Measurements from ENCODE around the gene HMGN4. TPM values are rescaled to one million over a fixed set of nuclear protein-coding genes. Genes with fewer than 3 reads are reported as not detected.

HMGN4 gene
- total RNA-seq, 1 experiment from 2014 or later = 54.8 TPM

DNA sequence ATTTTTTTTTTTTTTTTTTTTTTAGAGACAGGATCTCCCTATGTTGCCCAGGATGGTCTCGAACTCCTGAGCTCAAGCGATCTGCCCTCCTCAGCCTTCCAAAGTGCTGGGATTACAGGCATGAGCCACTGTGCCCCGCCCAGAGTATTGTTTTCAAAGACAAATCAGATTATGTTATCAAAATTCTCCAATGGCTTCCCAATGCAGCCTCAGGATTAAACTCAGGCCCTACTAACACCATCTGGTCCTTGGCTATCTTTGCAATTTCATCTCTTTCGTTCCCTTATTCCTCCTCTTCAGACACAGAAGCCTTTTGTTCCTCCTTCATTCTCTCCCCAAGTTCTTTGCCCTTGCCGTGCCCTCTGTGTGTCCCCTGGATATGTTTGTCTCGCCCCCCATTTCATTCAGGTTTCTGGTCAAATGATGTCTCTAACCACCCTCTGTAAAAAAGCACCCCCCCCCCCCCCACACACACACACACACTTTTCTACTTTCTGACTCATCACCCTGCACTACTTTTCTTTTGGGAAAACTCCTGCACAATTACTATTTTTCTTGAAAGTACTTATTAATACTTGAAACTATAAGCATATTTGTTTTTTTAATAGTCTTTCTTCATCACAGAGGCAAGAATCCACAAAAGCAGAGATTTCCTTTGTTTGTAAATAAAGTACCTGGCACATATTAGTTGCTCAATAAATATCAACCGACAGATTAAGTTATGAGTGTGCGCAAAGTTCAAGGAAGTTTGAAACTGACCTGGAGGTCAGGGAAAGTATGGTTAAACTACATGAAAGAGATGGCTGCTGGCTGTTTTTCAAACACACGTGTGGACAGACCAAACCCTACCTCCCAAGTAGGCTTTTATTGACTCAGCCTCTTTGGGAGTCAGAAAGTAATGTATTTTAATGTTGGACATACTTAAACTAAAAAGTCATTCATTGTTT is 21.4 kb upstream of the HMGN4 start:
- Histone ChIP-seq H3K4me1 (ENCODE audit: insufficient read depth, low read length) (peaks cover 6% of the 10 kb centered on the region), H3K9me2 (replicated peaks; ENCODE audit: low read length) (no peaks in the 10 kb centered on the region), H3K9ac (ENCODE audit: low read length) (no peak overlapping the region), H3K79me2 (ENCODE audit: low read length) (no peaks in the 10 kb centered on the region), H2AFZ (ENCODE audit: low read length) (no peak overlapping the region), H3K4me2 (ENCODE audit: low read length) (no peak overlapping the region), H3K36me3 (ENCODE audit: low read depth, low read length) (no peaks in the 10 kb centered on the region), H3K4me3 (ENCODE audit: low read length) (no peak overlapping the region), H3K27ac (ENCODE audit: low read length) (no peak overlapping the region), H4K20me1 (ENCODE audit: low read length) (no peaks in the 10 kb centered on the region), H3K27me3 (ENCODE audit: low read length) (no peaks in the 10 kb centered on the region), H3K9me3 (ENCODE audit: low read length) (no peaks in the 10 kb centered on the region), H3F3A (ENCODE audit: low read length, unreplicated experiment) (no peaks in the 10 kb centered on the region)
- TF ChIP-seq, protein P1, sequence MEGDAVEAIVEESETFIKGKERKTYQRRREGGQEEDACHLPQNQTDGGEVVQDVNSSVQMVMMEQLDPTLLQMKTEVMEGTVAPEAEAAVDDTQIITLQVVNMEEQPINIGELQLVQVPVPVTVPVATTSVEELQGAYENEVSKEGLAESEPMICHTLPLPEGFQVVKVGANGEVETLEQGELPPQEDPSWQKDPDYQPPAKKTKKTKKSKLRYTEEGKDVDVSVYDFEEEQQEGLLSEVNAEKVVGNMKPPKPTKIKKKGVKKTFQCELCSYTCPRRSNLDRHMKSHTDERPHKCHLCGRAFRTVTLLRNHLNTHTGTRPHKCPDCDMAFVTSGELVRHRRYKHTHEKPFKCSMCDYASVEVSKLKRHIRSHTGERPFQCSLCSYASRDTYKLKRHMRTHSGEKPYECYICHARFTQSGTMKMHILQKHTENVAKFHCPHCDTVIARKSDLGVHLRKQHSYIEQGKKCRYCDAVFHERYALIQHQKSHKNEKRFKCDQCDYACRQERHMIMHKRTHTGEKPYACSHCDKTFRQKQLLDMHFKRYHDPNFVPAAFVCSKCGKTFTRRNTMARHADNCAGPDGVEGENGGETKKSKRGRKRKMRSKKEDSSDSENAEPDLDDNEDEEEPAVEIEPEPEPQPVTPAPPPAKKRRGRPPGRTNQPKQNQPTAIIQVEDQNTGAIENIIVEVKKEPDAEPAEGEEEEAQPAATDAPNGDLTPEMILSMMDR (conservative IDR thresholded peaks at IDR 0.05; ENCODE audit: low read depth, low read length) = no peak
- TF ChIP-seq EZH2phosphoT487 (IDR thresholded peaks at IDR 0.05; ENCODE audit: borderline replicate concordance, low read length) (no peak), EZH2 (IDR thresholded peaks at IDR 0.05; ENCODE audit: low read length, unreplicated experiment) (no peak)
- ChIA-PET CTCF (no interaction called here), POLR2A (ENCODE audit: unreplicated experiment) (no interaction called here)
- DNase-seq (no peak), ATAC-seq (no peak)
- no TSS peak for BruUV-seq (replicated peaks)
- intact Hi-C loops (cut with micrococcal nuclease) = no loop called here

DNA sequence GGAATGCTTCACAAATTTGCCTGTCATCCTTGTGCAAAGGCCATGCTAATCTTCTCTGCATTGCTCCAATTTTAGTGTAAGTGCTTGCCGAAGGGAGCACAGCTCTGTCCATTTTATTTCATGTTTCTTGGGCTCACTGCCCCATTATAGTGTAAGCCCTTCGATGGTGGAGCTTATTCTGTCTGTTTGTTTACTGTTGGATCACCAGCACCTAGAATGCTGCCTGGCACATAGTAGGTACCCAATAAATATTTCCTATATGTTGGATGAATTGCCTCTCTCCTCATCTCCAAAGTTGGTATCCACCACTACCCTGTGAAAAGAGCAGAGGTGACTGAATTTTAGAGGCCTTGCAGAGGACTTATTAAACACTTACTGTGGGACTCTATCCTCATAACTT is 18.8 kb upstream of the HMGN4 start:
- no TSS peak for BruUV-seq (replicated peaks)
- DNase-seq (no peak), ATAC-seq (no peak)
- no peaks in the 10 kb centered on the region for H3K36me3 ChIP-seq (ENCODE audit: low read depth, low read length)
- no peak overlapping the region for H2AFZ ChIP-seq (ENCODE audit: low read length)
- POLR2A ChIA-PET (ENCODE audit: unreplicated experiment) = no interaction called here
- H3K9me2 ChIP-seq (replicated peaks; ENCODE audit: low read length) = no peaks in the 10 kb centered on the region
- no peak overlapping the region for H3K4me3 ChIP-seq (ENCODE audit: low read length)
- H3K27me3 ChIP-seq (ENCODE audit: low read length) = no peaks in the 10 kb centered on the region
- intact Hi-C loops (cut with micrococcal nuclease) = no loop called here
- TF ChIP-seq, protein P1 (conservative IDR thresholded peaks at IDR 0.05; ENCODE audit: low read depth, low read length) = no peak
- TF ChIP-seq EZH2phosphoT487 (IDR thresholded peaks at IDR 0.05; ENCODE audit: borderline replicate concordance, low read length) (no peak), EZH2 (IDR thresholded peaks at IDR 0.05; ENCODE audit: low read length, unreplicated experiment) (no peak)
- no peaks in the 10 kb centered on the region for H3K79me2 ChIP-seq (ENCODE audit: low read length)
- no peaks in the 10 kb centered on the region for H3K9me3 ChIP-seq (ENCODE audit: low read length)
- H3K4me2 ChIP-seq (ENCODE audit: low read length) = no peak overlapping the region
- no peaks in the 10 kb centered on the region for H3F3A ChIP-seq (ENCODE audit: low read length, unreplicated experiment)
- no peak overlapping the region for H3K9ac ChIP-seq (ENCODE audit: low read length)
- no peak overlapping the region for H3K27ac ChIP-seq (ENCODE audit: low read length)
- H3K4me1 ChIP-seq (ENCODE audit: insufficient read depth, low read length) = peaks cover 15% of the 10 kb centered on the region
- CTCF ChIA-PET = no interaction called here
- no peaks in the 10 kb centered on the region for H4K20me1 ChIP-seq (ENCODE audit: low read length)
